Type B pancreatic cell (in vitro differentiated cells): ENCODE data around the gene ITIH3. TPM values are rescaled to one million over a fixed set of nuclear protein-coding genes. Genes with fewer than 3 reads are reported as not detected.
A peak's percentile ranks its signal among the peaks of the same experiment; 100 is the strongest.
"Not testable (repeated sequence)": the region's sequence is repeated elsewhere in the genome, so short reads cannot be mapped to it uniquely, and the experiment has no call there.

Experiments used
- DNase-seq: peaks from one replicate; pipeline ENCODE4 v3.0.0; 2021; ENCODE audit warnings: mixed read lengths; ENCODE audit not compliant: unreplicated experiment; ENCODE audit errors: extremely low spot score
- H3K27ac Mint-ChIP-seq: 2 replicates; pipeline ENCODE4 v1.8.0; 2021; ENCODE audit warnings: mild to moderate bottlenecking, mixed read lengths
- H3K27me3 Mint-ChIP-seq: 2 replicates; pipeline ENCODE4 v1.8.0; 2021; ENCODE audit warnings: mixed read lengths
- H3K36me3 Mint-ChIP-seq: 2 replicates; pipeline ENCODE4 v1.8.0; 2021; ENCODE audit warnings: mixed read lengths
- H3K4me1 Mint-ChIP-seq: one replicate; pipeline ENCODE4 v1.8.0; 2021; ENCODE audit warnings: mixed read lengths; ENCODE audit not compliant: unreplicated experiment
- H3K4me3 Mint-ChIP-seq: 2 replicates; pipeline ENCODE4 v1.8.0; 2021; ENCODE audit warnings: mild to moderate bottlenecking, mixed read lengths
- H3K9me3 Mint-ChIP-seq: 2 replicates; pipeline ENCODE4 v1.8.0; 2021; ENCODE audit warnings: mixed read lengths
- total RNA-seq: library from RNA; stranded (reverse); gene quantifications from 2 replicates; pipeline ENCODE4 v1.2.1, GENCODE V29; 2021; ENCODE audit warnings: low replicate concordance
- TF ChIP-seq, protein P1 (sequence below): fragments of 200-600 bp; sonication (generic); conservative IDR thresholded peaks from 2 replicates; pipeline ENCODE4 v1.5.0; 2021; ENCODE audit warnings: antibody characterized with exemption, mild to moderate bottlenecking

The ITIH3 gene
- total RNA-seq, 1 donor from 2014 or later = 0.97 TPM

DNA sequence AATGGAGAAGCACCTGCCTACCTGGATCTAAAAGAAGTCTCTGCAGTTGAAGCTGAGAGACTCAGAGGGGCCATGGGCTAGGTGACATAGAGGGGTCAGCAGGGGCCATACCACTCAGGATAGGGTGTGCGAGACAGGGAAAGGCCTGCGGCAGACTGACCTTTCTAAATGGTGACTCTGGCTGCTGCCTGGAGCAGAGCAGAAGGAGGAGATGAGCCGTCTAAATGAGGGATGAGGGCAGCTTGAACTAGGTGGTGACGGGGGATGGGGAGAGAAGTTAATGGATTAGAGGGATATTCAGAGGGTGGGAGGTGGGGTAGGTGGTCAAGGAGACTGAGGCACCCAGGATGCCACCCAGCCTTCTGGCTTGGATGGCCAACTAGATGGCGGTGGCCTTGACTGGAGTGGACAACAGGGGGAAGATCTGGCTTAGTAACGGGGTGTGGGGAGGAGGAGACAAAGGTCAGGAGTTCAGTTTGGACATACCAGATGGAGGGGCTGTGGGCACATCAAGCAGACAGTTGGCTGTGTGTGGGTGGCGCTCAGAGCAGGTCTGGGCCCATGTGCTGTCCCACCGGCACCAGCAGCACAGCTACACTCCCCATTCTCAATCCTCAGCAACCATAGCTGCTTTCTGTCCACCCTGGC is 20.4 kb upstream of the ITIH3 start:
- no peaks in the 10 kb centered on the region for H3K36me3 Mint-ChIP-seq
- peak; percentile 47 for DNase-seq

DNA sequence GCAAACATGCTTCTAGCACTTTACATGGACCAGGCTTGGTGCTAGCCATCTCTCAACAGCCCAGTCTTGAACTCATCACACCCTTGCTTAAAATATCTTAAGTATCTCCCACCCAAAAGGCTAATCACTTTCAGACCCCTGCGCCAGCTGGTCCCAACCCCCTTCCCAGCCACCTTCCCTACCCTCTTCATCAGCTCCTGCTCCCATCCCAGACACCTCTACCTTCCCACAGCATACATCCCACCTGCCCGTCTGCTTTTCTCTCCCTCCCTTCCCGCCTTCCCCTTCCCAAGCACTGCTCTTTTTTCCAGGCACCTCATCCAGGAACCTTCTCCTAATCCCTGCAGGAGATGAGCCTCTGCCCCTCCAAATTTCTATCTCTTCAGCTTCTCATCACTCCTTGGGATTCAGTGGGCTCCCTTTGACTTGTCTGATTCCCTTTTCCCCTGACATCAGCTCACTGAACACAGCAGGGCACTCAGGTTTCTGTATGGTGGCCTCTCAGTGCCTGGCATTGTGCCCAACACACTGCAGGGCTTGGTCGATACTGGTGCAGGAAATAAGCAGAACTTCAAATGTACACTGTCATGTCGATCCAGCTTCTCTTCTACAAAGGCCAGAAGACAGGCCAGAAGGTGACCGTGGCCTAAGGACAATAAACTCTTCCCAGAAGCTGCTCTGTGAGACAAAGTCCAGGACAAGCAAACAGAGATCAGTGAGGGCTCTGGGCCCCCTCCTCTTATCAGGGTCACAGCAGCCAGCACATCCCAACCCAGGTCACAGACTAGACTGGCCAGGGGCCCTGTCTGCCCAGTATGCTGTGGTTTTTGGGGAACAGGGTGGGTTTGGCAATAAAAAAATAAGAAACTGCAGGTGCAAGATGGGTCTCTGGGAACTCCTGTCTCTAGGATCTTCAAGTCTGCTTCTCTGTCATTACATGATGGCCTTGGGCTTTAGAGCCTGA is 19.4 kb upstream of the ITIH3 start:
- Mint-ChIP-seq H3K36me3 (no peaks in the 10 kb centered on the region), H3K27me3 (peaks cover 3% of the 10 kb centered on the region), H3K27ac (peak overlapping the region; percentile 29), H3K9me3 (no peaks in the 10 kb centered on the region), H3K4me3 (peak overlapping the region; percentile 8), H3K4me1 (peaks cover 6% of the 10 kb centered on the region)
- TF ChIP-seq, protein P1, sequence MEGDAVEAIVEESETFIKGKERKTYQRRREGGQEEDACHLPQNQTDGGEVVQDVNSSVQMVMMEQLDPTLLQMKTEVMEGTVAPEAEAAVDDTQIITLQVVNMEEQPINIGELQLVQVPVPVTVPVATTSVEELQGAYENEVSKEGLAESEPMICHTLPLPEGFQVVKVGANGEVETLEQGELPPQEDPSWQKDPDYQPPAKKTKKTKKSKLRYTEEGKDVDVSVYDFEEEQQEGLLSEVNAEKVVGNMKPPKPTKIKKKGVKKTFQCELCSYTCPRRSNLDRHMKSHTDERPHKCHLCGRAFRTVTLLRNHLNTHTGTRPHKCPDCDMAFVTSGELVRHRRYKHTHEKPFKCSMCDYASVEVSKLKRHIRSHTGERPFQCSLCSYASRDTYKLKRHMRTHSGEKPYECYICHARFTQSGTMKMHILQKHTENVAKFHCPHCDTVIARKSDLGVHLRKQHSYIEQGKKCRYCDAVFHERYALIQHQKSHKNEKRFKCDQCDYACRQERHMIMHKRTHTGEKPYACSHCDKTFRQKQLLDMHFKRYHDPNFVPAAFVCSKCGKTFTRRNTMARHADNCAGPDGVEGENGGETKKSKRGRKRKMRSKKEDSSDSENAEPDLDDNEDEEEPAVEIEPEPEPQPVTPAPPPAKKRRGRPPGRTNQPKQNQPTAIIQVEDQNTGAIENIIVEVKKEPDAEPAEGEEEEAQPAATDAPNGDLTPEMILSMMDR = no peak
- peak; percentile 44 for DNase-seq

More for the DNA sequence above, 20.4 kb upstream of the ITIH3 start:
- no peak overlapping the region for H3K27ac Mint-ChIP-seq
- H3K4me1 Mint-ChIP-seq = peaks cover 15% of the 10 kb centered on the region
- TF ChIP-seq, protein P1 = no peak
- no peak overlapping the region for H3K4me3 Mint-ChIP-seq
- H3K27me3 Mint-ChIP-seq = peaks cover under 1% of the 10 kb centered on the region
- H3K9me3 Mint-ChIP-seq = no peaks in the 10 kb centered on the region

DNA sequence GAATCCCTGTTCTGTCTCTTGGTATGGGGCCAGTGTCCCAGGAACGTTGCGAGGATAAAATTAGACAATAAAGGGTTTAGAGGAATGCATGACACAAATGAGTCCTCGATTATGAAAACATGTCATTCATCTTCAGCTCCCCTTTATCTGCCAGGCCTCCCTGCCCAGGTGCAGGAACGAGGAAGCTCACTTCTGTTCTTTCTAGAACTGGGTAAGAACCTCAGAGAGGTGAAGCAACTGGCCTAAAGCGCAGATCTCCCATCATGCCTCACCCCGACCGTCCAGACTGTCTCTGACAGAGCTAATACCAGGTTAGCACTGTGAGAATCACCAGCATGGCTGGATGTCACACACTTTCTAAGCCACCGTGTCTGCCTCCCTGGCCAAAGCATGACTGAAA is 18.7 kb upstream of the ITIH3 start:
- H3K4me1 Mint-ChIP-seq = peaks cover 6% of the 10 kb centered on the region
- TF ChIP-seq, protein P1 = no peak
- H3K36me3 Mint-ChIP-seq = no peaks in the 10 kb centered on the region
- H3K4me3 Mint-ChIP-seq = no peak overlapping the region
- no peak for DNase-seq
- H3K9me3 Mint-ChIP-seq = no peaks in the 10 kb centered on the region
- peak overlapping the region; percentile 29 for H3K27ac Mint-ChIP-seq
- H3K27me3 Mint-ChIP-seq = peaks cover 3% of the 10 kb centered on the region

DNA sequence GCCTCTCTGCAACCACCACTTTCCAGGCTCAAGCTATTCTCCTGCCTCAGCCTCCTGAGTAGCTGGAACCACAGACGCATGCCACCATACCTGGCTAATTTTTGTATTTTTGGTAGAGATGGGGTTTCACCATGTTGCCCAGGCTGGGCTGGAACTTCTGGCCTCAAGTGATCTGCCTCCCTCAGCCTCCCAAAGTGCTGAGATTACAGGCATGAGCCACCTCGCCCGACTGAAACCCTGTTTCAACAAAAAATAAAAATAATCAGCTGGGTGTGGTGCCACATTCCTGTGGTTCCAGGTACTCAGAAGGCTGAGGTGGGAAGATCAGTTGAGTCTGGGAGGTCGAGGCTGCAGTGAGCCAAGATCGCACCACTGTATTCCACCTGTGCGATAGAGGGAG is 18.1 kb upstream of the ITIH3 start:
- not testable (repeated sequence) for H3K4me3 Mint-ChIP-seq, H3K4me1 Mint-ChIP-seq, H3K9me3 Mint-ChIP-seq, H3K36me3 Mint-ChIP-seq, H3K27me3 Mint-ChIP-seq, DNase-seq
- peak overlapping the region; percentile 29 for H3K27ac Mint-ChIP-seq

DNA sequence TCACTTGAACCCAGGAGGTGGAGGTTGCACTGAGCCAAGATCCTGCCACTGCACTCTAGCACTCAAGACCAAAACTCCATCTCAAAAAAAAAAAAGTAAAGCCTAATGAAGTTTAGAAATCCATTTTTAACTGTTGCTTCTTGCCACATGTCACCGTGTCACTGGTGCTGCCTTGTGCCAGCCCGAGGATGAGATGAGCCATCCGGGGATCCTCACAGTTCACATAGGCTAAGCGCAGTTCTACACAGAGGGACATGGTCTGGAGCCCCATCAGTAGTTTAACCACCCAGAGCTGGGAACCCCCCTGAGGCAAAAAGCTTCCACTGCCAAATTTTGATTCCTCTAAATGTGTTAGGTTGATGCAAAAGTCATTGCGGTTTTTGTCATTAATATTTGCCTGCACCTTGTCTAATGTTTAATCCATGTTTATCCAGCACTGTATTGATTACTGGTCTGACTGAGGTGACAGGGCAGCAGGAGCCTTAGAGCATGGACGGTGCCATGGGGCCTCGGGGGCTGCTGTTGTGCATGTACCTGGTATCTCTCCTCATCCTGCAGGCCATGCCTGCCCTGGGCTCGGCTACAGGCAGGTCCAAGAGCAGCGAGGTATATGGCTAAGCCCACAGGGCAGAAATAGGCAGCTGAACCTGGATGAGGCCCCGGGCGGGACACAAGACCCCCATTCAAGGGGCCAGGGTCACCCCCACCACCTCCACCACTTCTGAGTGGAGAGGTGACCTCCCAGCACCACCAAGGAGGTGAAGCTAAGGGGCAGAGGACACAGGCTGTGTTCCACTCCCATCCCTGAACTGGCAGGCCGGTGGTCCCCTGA is 17.3 kb upstream of the ITIH3 start, which contains the start of gene ITIH1:
TSS of gene ITIH1 (plus strand) at position 473 of the 832 bp plus-strand sequence. CDS start at position 490, 17 bp downstream.
- TF ChIP-seq, protein P1 = no peak
- H3K27me3 Mint-ChIP-seq = peaks cover 16% of the 10 kb centered on the region
- no peaks in the 10 kb centered on the region for H3K36me3 Mint-ChIP-seq
- H3K4me1 Mint-ChIP-seq = no peaks in the 10 kb centered on the region
- H3K4me3 Mint-ChIP-seq = no peak within 1 kb of the TSS
- H3K9me3 Mint-ChIP-seq = no peaks in the 10 kb centered on the region
- H3K27ac Mint-ChIP-seq = no peak within 1 kb of the TSS
- DNase-seq = no peak
